Activated naive CD8-positive, alpha-beta T cell treated with anti-CD3 and anti-CD28 coated beads, Interleukin-2, amount 10 ng/mL, durations not matched to agents 7 days and 5 days (primary cell): ENCODE measurements around the gene DDX39B. TPM values are rescaled to one million over a fixed set of nuclear protein-coding genes. Genes with fewer than 3 reads are reported as not detected.
A peak's percentile ranks its signal among the peaks of the same experiment; 100 is the strongest.
"Not testable (repeated sequence)": the region's sequence is repeated elsewhere in the genome, so short reads cannot be mapped to it uniquely, and the experiment has no call there.

Experiments used
- ATAC-seq: fragments of 150-1000 bp; cut with Tn5 transposase; one replicate; pipeline ENCODE4 v1.10.0; 2021; ENCODE audit warnings: low read depth, moderate library complexity
- POLR2A ChIA-PET: fragments of 350-600 bp; sonication (Branson Sonifier 250); formaldehyde crosslinking; loops from one replicate; lab custom pipeline; 2021; ENCODE audit warnings: antibody characterized with exemption; lab: Charles Lee
- DNase-seq: peaks from one replicate; pipeline ENCODE4 v3.0.0; 2021
- H3K27ac Mint-ChIP-seq: one replicate; pipeline ENCODE4 v1.8.0; 2022; ENCODE audit warnings: mild to moderate bottlenecking, mixed read lengths
- H3K27me3 Mint-ChIP-seq: one replicate; pipeline ENCODE4 v1.8.0; 2022; ENCODE audit warnings: mild to moderate bottlenecking, moderate library complexity, mixed read lengths
- H3K36me3 Mint-ChIP-seq: one replicate; pipeline ENCODE4 v1.8.0; 2021; ENCODE audit warnings: mild to moderate bottlenecking, mixed read lengths
- H3K4me1 Mint-ChIP-seq: one replicate; pipeline ENCODE4 v1.8.0; 2021; ENCODE audit warnings: mixed read lengths
- H3K4me3 Mint-ChIP-seq: one replicate; pipeline ENCODE4 v1.8.0; 2022; ENCODE audit warnings: mild to moderate bottlenecking, moderate library complexity, mixed read lengths
- H3K9me3 Mint-ChIP-seq: one replicate; pipeline ENCODE4 v1.8.0; 2021; ENCODE audit warnings: mixed read lengths
- total RNA-seq, 2 experiments: library from RNA; stranded (reverse); gene quantifications; one replicate each; pipeline ENCODE4 v1.2.3, GENCODE V29; 2021

The DDX39B gene
- 100 to 1,000 TPM; 531 to 555 TPM for total RNA-seq

GRCh38 chr6:31541658-31542521 is at the start of gene DDX39B:
DDX39B (minus strand) TSS chr6:31542003; CDS start chr6:31540532, 1,471 bp downstream.
- ATAC-seq = peak; percentile 80
- peak; percentile 89 for DNase-seq
- POLR2A ChIA-PET = interaction anchor here (0.6 to 3.9 kb wide), 33 partner anchors 8 to 1304 kb away, joined by 3 to 55 read pairs (median 6); partner anchors contain the start of genes BAG6, C6orf47, CLIC1 and DXO
- peak within 1 kb of the TSS; percentile 95 for H3K4me3 Mint-ChIP-seq
- H3K27me3 Mint-ChIP-seq = no peaks in the 10 kb centered on the region
- peaks cover 33% of the 10 kb centered on the region for H3K36me3 Mint-ChIP-seq
- peak within 1 kb of the TSS; percentile 91 for H3K27ac Mint-ChIP-seq
- H3K4me1 Mint-ChIP-seq = peaks cover 37% of the 10 kb centered on the region
- H3K9me3 Mint-ChIP-seq = no peaks in the 10 kb centered on the region

GRCh38 chr6:31590691-31591090 is 48.9 kb upstream of the DDX39B start:
- H3K27me3 Mint-ChIP-seq, ATAC-seq: not testable (repeated sequence)
- H3K27ac Mint-ChIP-seq = peak overlapping the region; percentile 9

DNA sequence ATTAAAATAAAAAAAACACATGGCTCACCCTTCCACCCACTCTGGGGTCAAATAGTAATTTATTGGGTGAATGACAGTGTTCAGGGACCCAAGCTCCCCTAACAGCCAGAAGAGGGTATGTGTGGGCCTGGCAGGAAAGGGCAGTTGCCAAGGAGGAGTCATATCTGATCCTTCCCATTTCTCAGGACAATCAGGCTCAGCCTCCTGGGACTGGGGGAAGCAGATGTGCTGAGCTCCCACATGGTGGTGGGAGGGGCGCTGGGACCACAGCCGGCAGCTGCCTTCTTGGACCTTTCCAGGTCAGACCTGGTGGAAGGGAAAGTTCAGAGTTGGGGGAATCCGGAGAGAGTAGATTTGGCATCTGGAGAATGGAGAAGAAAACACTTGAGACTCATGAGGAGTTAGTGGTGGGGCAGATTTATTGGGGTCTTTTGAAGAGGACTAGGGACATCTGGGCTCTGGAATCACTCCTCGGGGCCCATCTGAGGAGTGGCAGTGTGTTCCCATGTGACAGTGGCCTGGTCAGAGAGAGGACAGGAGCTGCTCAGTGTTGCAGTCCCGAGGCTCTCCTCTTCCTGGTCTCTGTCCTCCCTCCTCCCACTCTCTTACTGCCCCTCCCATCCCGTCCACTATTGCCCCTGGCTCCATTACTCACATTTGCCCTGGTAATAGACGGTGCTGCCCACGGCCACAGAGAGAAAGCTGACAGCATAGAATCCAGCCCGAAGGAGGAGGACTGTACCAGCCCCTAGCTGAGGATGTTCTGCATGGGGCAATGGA is 47.3 kb upstream of the DDX39B start:
- ATAC-seq (no peak), DNase-seq (no peak)
- Mint-ChIP-seq H3K4me3 (peak overlapping the region; percentile 50), H3K27me3 (no peaks in the 10 kb centered on the region), H3K36me3 (peaks cover 26% of the 10 kb centered on the region), H3K27ac (peak overlapping the region; percentile 77), H3K4me1 (peaks cover 77% of the 10 kb centered on the region), H3K9me3 (no peaks in the 10 kb centered on the region)
- POLR2A ChIA-PET = interaction anchor here (1.1 to 14.1 kb wide), 3 partner anchors 9 to 38 kb away, joined by 4 to 481 read pairs (median 5); partner anchors contain the start of genes LST1, LTB and TNF

More at GRCh38 chr6:31590691-31591090, 48.9 kb upstream of the DDX39B start:
- H3K4me3 Mint-ChIP-seq = peak overlapping the region; percentile 30
- not testable (repeated sequence) for H3K9me3 Mint-ChIP-seq, DNase-seq
- POLR2A ChIA-PET = interaction anchor here (14.1 kb wide), 1 partner anchor 10 kb away, joined by 481 read pairs; the partner anchor contains the start of genes LST1, LTB and TNF
- H3K4me1 Mint-ChIP-seq = peaks cover 69% of the 10 kb centered on the region
- peaks cover 26% of the 10 kb centered on the region for H3K36me3 Mint-ChIP-seq

GRCh38 chr6:31587791-31588777 is 46.3 kb upstream of the DDX39B start:
- H3K9me3 Mint-ChIP-seq = no peaks in the 10 kb centered on the region
- H3K27ac Mint-ChIP-seq = peak overlapping the region; percentile 99
- ATAC-seq = no peak
- no peak for DNase-seq
- peak overlapping the region; percentile 95 for H3K4me3 Mint-ChIP-seq
- H3K27me3 Mint-ChIP-seq = no peaks in the 10 kb centered on the region
- H3K4me1 Mint-ChIP-seq = peaks cover 80% of the 10 kb centered on the region
- POLR2A ChIA-PET = interaction anchor here (0.9 to 16.0 kb wide), 6 partner anchors 4 to 150 kb away, joined by 3 to 481 read pairs (median 4); partner anchors contain the start of genes LST1, LTB, NCR3 and TNF
- H3K36me3 Mint-ChIP-seq = peaks cover 26% of the 10 kb centered on the region

- ATAC-seq (peak; percentile 37), DNase-seq (peak; percentile 58)
- peaks cover 76% of the 10 kb centered on the region for H3K4me1 Mint-ChIP-seq
- H3K4me3 Mint-ChIP-seq = peak overlapping the region; percentile 95
- no peaks in the 10 kb centered on the region for H3K27me3 Mint-ChIP-seq
- H3K27ac Mint-ChIP-seq = peak overlapping the region; percentile 99
- POLR2A ChIA-PET = interaction anchor here (0.9 to 16.0 kb wide), 8 partner anchors 6 to 92 kb away, joined by 3 to 481 read pairs (median 4); partner anchors contain the start of genes DDX39B, LST1, LTB and NCR3
- no peaks in the 10 kb centered on the region for H3K9me3 Mint-ChIP-seq
- H3K36me3 Mint-ChIP-seq = peaks cover 35% of the 10 kb centered on the region
These were observed 44.9 kb upstream of the DDX39B start for GRCh38 chr6:31586599-31587281.

DNA sequence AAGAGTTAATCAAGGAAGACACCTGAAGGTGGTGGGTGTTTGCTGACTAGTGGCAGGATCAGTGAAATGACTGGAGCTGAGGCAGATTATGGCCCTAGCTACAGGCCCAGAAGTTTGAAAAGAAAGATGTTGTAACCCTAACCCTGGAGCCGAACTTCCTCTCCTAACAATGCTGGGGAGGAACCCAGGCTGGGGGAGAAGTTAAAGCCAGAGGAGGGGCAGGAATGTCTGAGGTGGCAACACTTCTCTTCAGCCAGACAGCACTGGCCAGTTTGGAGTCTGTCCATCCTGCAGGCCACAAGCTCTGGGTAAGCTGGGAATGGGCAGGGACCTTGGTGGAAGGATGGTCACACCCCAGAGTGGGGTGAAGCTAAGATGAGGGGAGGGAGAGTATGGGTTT is 44.2 kb upstream of the DDX39B start, which contains the start of gene LST1:
LST1 (plus strand) TSS at position 270 of the 400 bp plus-strand sequence. CDS start 1,023 bp downstream, outside the sequence.
- POLR2A ChIA-PET = interaction anchor here (1.0 to 16.0 kb wide), 9 partner anchors 6 to 91 kb away, joined by 3 to 481 read pairs (median 5); partner anchors contain the start of genes DDX39B, LST1, LTB and NCR3
- peaks cover 69% of the 10 kb centered on the region for H3K4me1 Mint-ChIP-seq
- peak within 1 kb of the TSS; percentile 99 for H3K27ac Mint-ChIP-seq
- peaks cover 39% of the 10 kb centered on the region for H3K36me3 Mint-ChIP-seq
- no peaks in the 10 kb centered on the region for H3K9me3 Mint-ChIP-seq
- H3K4me3 Mint-ChIP-seq = peak within 1 kb of the TSS; percentile 95
- H3K27me3 Mint-ChIP-seq = no peaks in the 10 kb centered on the region
- DNase-seq (no peak), ATAC-seq (peak; percentile 5)

GRCh38 chr6:31585491-31585890 is 43.7 kb upstream of the DDX39B start:
- Mint-ChIP-seq H3K4me3 (peak overlapping the region; percentile 95), H3K36me3 (peaks cover 41% of the 10 kb centered on the region), H3K27ac (peak overlapping the region; percentile 99), H3K9me3 (no peaks in the 10 kb centered on the region), H3K27me3 (no peaks in the 10 kb centered on the region), H3K4me1 (peaks cover 65% of the 10 kb centered on the region)
- POLR2A ChIA-PET = interaction anchor here (1.0 to 16.0 kb wide), 8 partner anchors 5 to 44 kb away, joined by 3 to 481 read pairs (median 9); partner anchors contain the start of genes DDX39B, LST1, LTA and LTB
- DNase-seq (no peak), ATAC-seq (peak; percentile 34)

DNA sequence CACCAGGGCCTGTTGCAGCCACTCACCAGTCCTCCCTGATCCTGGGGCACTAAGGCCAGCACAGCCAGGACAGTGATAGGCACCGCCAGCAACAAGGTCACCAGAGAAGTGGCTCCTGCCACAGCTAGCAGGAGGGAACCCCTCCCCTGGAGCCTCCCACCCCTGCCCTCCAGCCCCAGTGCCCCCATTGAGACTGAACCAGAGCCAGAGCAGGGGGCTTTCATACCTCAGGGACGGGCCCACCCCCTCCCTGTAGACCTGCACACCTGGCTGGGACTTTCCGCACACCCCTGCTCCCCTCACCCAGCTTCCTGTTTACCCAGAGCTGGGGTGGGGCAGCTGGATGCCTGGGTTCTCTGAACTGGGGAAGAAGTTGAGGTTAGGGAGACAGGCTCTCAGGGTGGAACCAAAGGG is 40.4 kb upstream of the DDX39B start, which contains the start of gene LTB:
LTB (minus strand) TSS at position 195 of the 414 bp plus-strand sequence; CDS start at position 188, 7 bp downstream.
- peak within 1 kb of the TSS; percentile 99 for H3K27ac Mint-ChIP-seq
- H3K4me1 Mint-ChIP-seq = peaks cover 67% of the 10 kb centered on the region

GRCh38 chr6:31581434-31582229 is 39.8 kb upstream of the DDX39B start:
- H3K27me3 Mint-ChIP-seq = no peaks in the 10 kb centered on the region
- peaks cover 67% of the 10 kb centered on the region for H3K4me1 Mint-ChIP-seq
- DNase-seq (no peak), ATAC-seq (no peak)
- H3K9me3 Mint-ChIP-seq = no peaks in the 10 kb centered on the region
- H3K4me3 Mint-ChIP-seq = peak overlapping the region; percentile 97
- POLR2A ChIA-PET = interaction anchor here (0.8 to 16.0 kb wide), 19 partner anchors 7 to 967 kb away, joined by 3 to 481 read pairs (median 6); partner anchors contain the start of genes ATP6V1G2, BAG6, CLIC1 and DDX39B
- H3K36me3 Mint-ChIP-seq = peaks cover 48% of the 10 kb centered on the region
- H3K27ac Mint-ChIP-seq = peak overlapping the region; percentile 99

More for the DNA sequence above, 40.4 kb upstream of the DDX39B start, which contains the start of gene LTB:
- ATAC-seq = peak; percentile 28
- peaks cover 44% of the 10 kb centered on the region for H3K36me3 Mint-ChIP-seq
- POLR2A ChIA-PET = interaction anchor here (0.8 to 16.0 kb wide), 20 partner anchors 7 to 967 kb away, joined by 3 to 481 read pairs (median 6); partner anchors contain the start of genes ATP6V1G2, BAG6, CLIC1 and DDX39B
- peak; percentile 67 for DNase-seq
- H3K9me3 Mint-ChIP-seq = no peaks in the 10 kb centered on the region
- peak within 1 kb of the TSS; percentile 97 for H3K4me3 Mint-ChIP-seq
- H3K27me3 Mint-ChIP-seq = no peaks in the 10 kb centered on the region

DNA sequence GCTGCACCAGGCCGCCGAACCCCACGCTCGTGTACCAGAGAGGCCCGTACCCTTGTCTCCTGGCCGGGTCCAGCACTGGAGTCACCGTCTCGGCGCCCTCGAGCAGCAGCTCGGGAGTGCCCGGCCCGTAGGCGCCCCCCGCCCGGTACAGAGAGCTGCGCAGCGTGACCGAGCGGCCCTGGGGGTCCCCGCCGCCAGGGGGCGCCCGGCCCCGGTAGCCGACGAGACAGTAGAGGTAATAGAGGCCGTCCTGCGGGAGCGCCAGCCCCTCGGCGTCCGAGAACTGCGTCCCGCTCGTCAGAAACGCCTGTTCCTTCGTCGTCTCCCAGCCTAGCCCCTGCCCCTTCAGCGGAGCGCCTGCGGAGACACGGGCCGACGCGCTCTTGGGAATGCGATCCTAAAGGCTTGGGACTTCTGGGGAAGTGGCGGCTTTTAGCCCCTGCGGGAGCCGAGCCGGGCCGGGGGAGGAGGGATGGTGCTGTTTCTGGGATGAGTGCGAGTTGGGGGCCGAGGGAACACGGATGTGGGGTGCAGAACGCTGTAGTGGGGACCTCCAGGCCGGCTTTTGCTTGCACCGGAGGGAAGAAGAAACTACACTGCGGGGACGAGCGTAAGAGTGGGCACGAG is 39.1 kb upstream of the DDX39B start:
- H3K27me3 Mint-ChIP-seq = no peaks in the 10 kb centered on the region
- ATAC-seq = peak; percentile 74

More for the DNA sequence above, 39.1 kb upstream of the DDX39B start:
- Mint-ChIP-seq H3K4me1 (peaks cover 67% of the 10 kb centered on the region), H3K27ac (peak overlapping the region; percentile 99), H3K9me3 (no peaks in the 10 kb centered on the region), H3K4me3 (peak overlapping the region; percentile 97), H3K36me3 (peaks cover 55% of the 10 kb centered on the region)
- peak; percentile 97 for DNase-seq
- POLR2A ChIA-PET = interaction anchor here (0.9 to 16.0 kb wide), 14 partner anchors 8 to 234 kb away, joined by 3 to 481 read pairs (median 10); partner anchors contain the start of genes ATP6V1G2, CLIC1, DDX39B and HSPA1A
